Upper lobe of right lung (tissue), 1 donor: ENCODE measurements around the gene MAST1. TPM values are rescaled to one million over a fixed set of nuclear protein-coding genes. Genes with fewer than 3 reads are reported as not detected.

Experiments
- ATAC-seq: fragments of 200-7000 bp; cut with Tn5 transposase; one replicate; pipeline ENCODE4 v1.9.1; 2020; ENCODE audit warnings: mild to moderate bottlenecking, moderate library complexity
- DNase-seq: peaks from one replicate; pipeline ENCODE4 v3.0.0-alpha.2; 2020
- H3K27ac ChIP-seq: fragments of 200-600 bp; one replicate; pipeline ENCODE4 v1.8.0; 2022
- H3K27me3 ChIP-seq: fragments of 200-600 bp; one replicate; pipeline ENCODE4 v1.8.0; 2022; ENCODE audit warnings: mild to moderate bottlenecking
- H3K36me3 ChIP-seq: fragments of 200-600 bp; one replicate; pipeline ENCODE4 v1.8.0; 2022
- H3K4me1 ChIP-seq: fragments of 200-600 bp; one replicate; pipeline ENCODE4 v1.8.0; 2022
- H3K4me3 ChIP-seq: fragments of 200-600 bp; one replicate; pipeline ENCODE4 v1.8.0; 2022; ENCODE audit warnings: mild to moderate bottlenecking
- H3K9me3 ChIP-seq: fragments of 200-600 bp; one replicate; pipeline ENCODE4 v1.8.0; 2022
- intact Hi-C: fragments of 100-400 bp; cut with DNase I; formaldehyde crosslinking; loops from one replicate; pipeline ENCODE4 v1.11.0; 2022
- total RNA-seq: library from RNA; stranded (reverse); fragmentation: NEBNext Ultra II Directional; extraction: Animal tissue kit (Norgen Biotek cat#: 25700); gene quantifications from one replicate; pipeline ENCODE4 v1.2.1, GENCODE V29; 2021
- TF ChIP-seq, protein P1 (sequence below): fragments of 200-600 bp; IDR thresholded peaks from one replicate; pipeline ENCODE4 v1.8.0; 2022; ENCODE audit warnings: antibody characterized with exemption
- donor health status: DM: no; HTN: yes; CAD: no; lungs with severe emphysema.

Gene MAST1
- total RNA-seq, 1 donor from 2014 or later: not detected

- Histone ChIP-seq H3K4me1 (peaks cover 21% of the 10 kb centered on the region), H3K4me3 (peak overlapping the region; percentile 90), H3K36me3 (peaks cover 18% of the 10 kb centered on the region), H3K27ac (peak overlapping the region; percentile 68), H3K9me3 (no peaks in the 10 kb centered on the region), H3K27me3 (no peaks in the 10 kb centered on the region)
- DNase-seq: no peak
- TF ChIP-seq, protein P1, sequence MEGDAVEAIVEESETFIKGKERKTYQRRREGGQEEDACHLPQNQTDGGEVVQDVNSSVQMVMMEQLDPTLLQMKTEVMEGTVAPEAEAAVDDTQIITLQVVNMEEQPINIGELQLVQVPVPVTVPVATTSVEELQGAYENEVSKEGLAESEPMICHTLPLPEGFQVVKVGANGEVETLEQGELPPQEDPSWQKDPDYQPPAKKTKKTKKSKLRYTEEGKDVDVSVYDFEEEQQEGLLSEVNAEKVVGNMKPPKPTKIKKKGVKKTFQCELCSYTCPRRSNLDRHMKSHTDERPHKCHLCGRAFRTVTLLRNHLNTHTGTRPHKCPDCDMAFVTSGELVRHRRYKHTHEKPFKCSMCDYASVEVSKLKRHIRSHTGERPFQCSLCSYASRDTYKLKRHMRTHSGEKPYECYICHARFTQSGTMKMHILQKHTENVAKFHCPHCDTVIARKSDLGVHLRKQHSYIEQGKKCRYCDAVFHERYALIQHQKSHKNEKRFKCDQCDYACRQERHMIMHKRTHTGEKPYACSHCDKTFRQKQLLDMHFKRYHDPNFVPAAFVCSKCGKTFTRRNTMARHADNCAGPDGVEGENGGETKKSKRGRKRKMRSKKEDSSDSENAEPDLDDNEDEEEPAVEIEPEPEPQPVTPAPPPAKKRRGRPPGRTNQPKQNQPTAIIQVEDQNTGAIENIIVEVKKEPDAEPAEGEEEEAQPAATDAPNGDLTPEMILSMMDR: no peak
- ATAC-seq: peak; percentile 26
- intact Hi-C loops: no loop called here
Measured at GRCh38 chr19:12800923-12801465, 37.3 kb upstream of the MAST1 start.

DNA sequence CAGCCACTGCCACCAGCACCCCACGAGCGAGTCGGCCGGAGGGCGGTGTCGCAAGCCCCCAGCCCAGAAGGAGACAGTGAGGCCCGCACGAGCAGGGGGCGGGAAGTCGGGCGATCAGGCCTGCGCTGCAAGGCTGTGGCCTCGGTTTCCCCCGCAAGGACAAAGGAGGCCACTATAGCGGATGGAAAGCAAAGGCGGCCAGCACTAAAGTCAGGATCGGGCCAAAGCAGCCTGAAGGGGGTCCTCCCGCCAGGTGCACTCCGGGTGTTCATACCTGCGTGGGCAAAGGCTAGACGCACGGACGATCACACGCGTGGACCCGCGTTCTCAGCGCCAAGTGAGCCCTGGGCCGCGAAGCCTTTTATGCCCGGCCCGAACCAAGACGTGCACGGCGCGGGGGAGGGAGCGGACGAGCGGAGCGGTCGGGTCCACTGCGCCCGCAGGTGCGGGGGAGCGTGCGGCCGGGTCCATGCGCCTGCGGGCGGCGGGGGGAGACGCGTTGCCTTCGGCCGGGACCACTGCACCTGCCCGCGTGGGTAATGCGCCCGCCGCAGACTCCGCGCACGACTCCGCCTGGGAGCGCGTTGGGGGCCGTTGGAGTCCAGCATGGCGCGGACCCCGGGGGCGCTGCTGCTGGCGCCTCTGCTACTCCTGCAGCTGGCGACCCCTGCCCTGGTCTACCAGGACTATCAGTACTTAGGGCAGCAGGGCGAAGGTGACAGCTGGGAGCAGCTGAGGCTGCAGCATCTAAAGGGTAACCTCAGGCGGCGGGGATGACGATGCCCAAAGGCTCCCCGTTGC lies 36.6 kb upstream of the MAST1 start, which contains the start of the genes PRDX2 and THSD8:
Gene PRDX2, minus strand, starts transcription at position 335 of the 801 bp plus-strand sequence. CDS start 539 bp downstream, outside the sequence.
Gene THSD8, plus strand, starts transcription at position 604 of the 801 bp plus-strand sequence. Its CDS starts 3 bp downstream, at position 607.
- intact Hi-C loops: no loop called here
- H3K27me3 ChIP-seq: no peaks in the 10 kb centered on the region
- H3K36me3 ChIP-seq: peaks cover 18% of the 10 kb centered on the region
- ATAC-seq (peak; percentile 91), DNase-seq (peak; percentile 92)
- peak within 1 kb of the TSS; percentile 68 for H3K27ac ChIP-seq
- peak within 1 kb of the TSS; percentile 90 for H3K4me3 ChIP-seq
- peaks cover 16% of the 10 kb centered on the region for H3K4me1 ChIP-seq
- TF ChIP-seq, protein P1: no peak
- no peaks in the 10 kb centered on the region for H3K9me3 ChIP-seq

DNA sequence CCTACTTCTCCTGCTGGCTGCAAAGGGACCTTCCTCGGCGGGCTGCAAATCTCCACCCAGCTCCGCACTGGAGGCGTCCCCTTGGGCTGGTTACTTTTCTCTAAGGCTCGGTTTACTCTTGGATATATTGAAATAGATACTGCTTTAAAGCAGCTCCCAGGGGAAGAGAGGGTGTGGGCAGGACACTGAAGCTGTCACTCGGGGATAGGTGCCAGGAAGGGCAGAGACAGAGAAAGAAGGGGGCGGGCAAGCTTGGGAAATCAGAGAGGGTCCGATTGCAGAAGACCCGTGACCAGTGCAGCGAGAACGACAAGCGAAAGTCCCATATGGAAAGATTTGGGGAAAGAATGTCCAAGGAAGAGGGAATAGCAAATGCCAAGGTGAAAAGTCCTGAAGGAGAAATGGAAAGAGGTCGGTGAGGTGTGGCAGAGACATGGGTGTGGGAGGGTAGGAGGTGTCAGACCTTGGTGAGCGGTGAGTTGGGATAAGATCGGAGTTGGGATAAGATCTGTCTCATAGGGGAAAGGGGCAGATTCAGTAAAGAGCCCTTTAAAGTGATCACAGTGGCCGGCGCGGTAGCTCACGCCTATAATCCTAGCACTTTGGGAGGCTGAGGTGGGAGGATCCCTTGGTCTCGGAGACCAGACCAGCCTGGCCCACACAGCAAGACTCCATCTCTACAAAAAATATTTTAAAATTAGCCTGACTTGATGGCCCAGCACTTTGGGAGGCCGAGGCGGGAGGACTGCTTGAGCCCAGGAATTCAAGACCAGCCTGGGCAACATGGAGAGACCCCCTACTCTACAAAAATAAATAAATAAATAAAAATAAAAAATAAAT lies 35.8 kb upstream of the MAST1 start:
- ATAC-seq (no peak), DNase-seq (no peak)
- intact Hi-C loops: no loop called here
- Histone ChIP-seq H3K36me3 (peaks cover 18% of the 10 kb centered on the region), H3K4me3 (peak overlapping the region; percentile 90), H3K27ac (peak overlapping the region; percentile 68), H3K4me1 (peaks cover 22% of the 10 kb centered on the region), H3K9me3 (no peaks in the 10 kb centered on the region), H3K27me3 (no peaks in the 10 kb centered on the region)
- TF ChIP-seq, protein P1: no peak

DNA sequence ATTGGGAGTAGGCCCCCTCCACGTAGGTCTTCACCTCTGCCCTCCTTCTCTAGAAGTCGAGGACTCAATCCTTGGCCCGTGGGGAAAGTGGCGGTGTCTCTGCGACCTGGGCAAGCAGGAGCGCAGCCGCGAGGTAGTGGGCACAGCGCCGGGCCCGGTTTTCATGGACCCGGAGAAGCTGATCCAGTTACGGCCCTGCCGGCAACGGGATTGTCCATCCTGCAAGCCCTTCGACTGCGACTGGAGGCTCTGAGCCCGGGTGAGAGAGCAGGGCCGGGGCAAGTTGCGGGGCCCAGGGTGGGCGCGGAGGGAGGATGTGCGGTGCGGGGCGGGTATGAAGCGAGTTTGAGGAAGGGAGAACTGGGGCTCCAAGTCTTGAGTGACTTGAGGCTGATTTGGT lies 34.3 kb upstream of the MAST1 start:
- TF ChIP-seq, protein P1: no peak
- H3K4me1 ChIP-seq: peaks cover 22% of the 10 kb centered on the region
- DNase-seq (no peak), ATAC-seq (no peak)
- peaks cover 10% of the 10 kb centered on the region for H3K36me3 ChIP-seq
- H3K9me3 ChIP-seq: no peaks in the 10 kb centered on the region
- no peaks in the 10 kb centered on the region for H3K27me3 ChIP-seq
- intact Hi-C loops: no loop called here
- no peak overlapping the region for H3K4me3 ChIP-seq
- H3K27ac ChIP-seq: no peak overlapping the region

GRCh38 chr19:12806242-12807081 lies 31.9 kb upstream of the MAST1 start, which contains the start of gene RNASEH2A:
RNASEH2A (plus strand) TSS chr19:12806584; CDS start chr19:12806674, 90 bp downstream.
- Histone ChIP-seq H3K27ac (peak within 1 kb of the TSS; percentile 32), H3K36me3 (peaks cover 8% of the 10 kb centered on the region), H3K4me3 (peak within 1 kb of the TSS; percentile 67), H3K9me3 (no peaks in the 10 kb centered on the region), H3K4me1 (peaks cover 15% of the 10 kb centered on the region), H3K27me3 (no peaks in the 10 kb centered on the region)
- intact Hi-C loops: no loop called here
- ATAC-seq: peak; percentile 93
- TF ChIP-seq, protein P1: no peak
- peak; percentile 95 for DNase-seq
